ENCODE results near the gene KANK3.
"Not testable (repeated sequence)": the region's sequence is repeated elsewhere in the genome, so short reads cannot be mapped to it uniquely, and the experiment has no call there.

- TF ChIP-seq POLR2A (IDR thresholded peaks at IDR 0.05; ENCODE audit: extremely low read depth, insufficient read length); CTCF (IDR thresholded peaks at IDR 0.05; ENCODE audit: low read depth, low read length); MAX (IDR thresholded peaks at IDR 0.05; ENCODE audit: low read depth, low read length): not testable (repeated sequence)
These were observed 43.4 kb upstream of the KANK3 start for GRCh38 chr19:8386419-8386818.
